Measurements from ENCODE around the gene FDX2.

DNA sequence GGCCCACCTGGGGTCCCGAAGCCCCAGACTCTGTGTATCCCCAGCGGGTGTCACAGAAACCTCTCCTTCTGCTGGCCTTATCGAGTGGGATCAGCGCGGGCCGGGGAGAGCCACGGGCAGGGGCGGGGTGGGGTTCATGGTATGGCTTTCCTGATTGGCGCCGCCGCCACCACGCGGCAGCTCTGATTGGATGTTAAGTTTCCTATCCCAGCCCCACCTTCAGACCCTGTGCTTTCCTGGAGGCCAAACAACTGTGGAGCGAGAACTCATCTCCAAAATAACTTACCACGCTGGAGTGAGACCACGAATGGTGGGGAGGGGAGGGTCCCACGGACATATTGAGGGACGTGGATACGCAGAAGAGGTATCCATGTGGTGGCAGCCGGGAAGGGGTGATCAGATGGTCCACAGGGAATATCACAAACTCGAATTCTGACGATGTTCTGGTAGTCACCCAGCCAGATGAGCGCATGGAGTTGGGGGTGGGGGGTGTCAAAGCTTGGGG lies 27.1 kb downstream of the FDX2 start:
- TF ChIP-seq SIN3A (IDR thresholded peaks at IDR 0.05; ENCODE audit: borderline replicate concordance, low read depth, low read length) (peak; percentile 10; the same call in 1 of the 2 replicates), MZF1 (CRISPR knock-in tag; IDR thresholded peaks at IDR 0.05; ENCODE audit: borderline replicate concordance) (no peak), BHLHE40 (IDR thresholded peaks at IDR 0.05; ENCODE audit: low read length) (no peak), POLR2A (IDR thresholded peaks at IDR 0.05; ENCODE audit: insufficient read depth in 1 of 2, low read depth in 2 of 2, low read length in 2 of 2) (peak in 1 of 2 experiments; percentile 53; a peak in 2 of 4 replicates), HOXA3 (CRISPR knock-in tag; IDR thresholded peaks at IDR 0.05) (no peak)
- TF ChIP-seq, protein P1, sequence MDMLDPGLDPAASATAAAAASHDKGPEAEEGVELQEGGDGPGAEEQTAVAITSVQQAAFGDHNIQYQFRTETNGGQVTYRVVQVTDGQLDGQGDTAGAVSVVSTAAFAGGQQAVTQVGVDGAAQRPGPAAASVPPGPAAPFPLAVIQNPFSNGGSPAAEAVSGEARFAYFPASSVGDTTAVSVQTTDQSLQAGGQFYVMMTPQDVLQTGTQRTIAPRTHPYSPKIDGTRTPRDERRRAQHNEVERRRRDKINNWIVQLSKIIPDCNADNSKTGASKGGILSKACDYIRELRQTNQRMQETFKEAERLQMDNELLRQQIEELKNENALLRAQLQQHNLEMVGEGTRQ (IDR thresholded peaks at IDR 0.05; ENCODE audit: low read depth, low read length): no peak
- TF ChIP-seq, protein P1 (CRISPR knock-in tag; IDR thresholded peaks at IDR 0.05; ENCODE audit: borderline replicate concordance): no peak
- TF ChIP-seq, protein P2, sequence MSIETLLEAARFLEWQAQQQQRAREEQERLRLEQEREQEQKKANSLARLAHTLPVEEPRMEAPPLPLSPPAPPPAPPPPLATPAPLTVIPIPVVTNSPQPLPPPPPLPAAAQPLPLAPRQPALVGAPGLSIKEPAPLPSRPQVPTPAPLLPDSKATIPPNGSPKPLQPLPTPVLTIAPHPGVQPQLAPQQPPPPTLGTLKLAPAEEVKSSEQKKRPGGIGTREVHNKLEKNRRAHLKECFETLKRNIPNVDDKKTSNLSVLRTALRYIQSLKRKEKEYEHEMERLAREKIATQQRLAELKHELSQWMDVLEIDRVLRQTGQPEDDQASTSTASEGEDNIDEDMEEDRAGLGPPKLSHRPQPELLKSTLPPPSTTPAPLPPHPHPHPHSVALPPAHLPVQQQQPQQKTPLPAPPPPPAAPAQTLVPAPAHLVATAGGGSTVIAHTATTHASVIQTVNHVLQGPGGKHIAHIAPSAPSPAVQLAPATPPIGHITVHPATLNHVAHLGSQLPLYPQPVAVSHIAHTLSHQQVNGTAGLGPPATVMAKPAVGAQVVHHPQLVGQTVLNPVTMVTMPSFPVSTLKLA (IDR thresholded peaks at IDR 0.05): no peak
